ENCODE measurements around the gene SYT5.
"Not testable (repeated sequence)": the region's sequence is repeated elsewhere in the genome, so short reads cannot be mapped to it uniquely, and the experiment has no call there.

SYT5 gene

GRCh38 chr19:55179606-55180484 lies at the start of gene SYT5:
Gene SYT5 (minus strand): TSS chr19:55180289. CDS start chr19:55179041, 1,248 bp downstream.
- Mint-ChIP-seq H3K4me1 (peaks cover 25% of the 10 kb centered on the region), H3K36me3 (no peaks in the 10 kb centered on the region), H3K9me3 (peaks cover 3% of the 10 kb centered on the region), H3K27ac (peak within 1 kb of the TSS; percentile 49), H3K27me3 (peaks cover 90% of the 10 kb centered on the region), H3K4me3 (peak within 1 kb of the TSS; percentile 83)
- ATAC-seq, result peak; percentile 63

- H3K27ac Mint-ChIP-seq, result no peak overlapping the region
- ATAC-seq, result no peak
- peaks cover 7% of the 10 kb centered on the region for H3K4me1 Mint-ChIP-seq
- H3K4me3 Mint-ChIP-seq, result no peak overlapping the region
- H3K9me3 Mint-ChIP-seq, result no peaks in the 10 kb centered on the region
- H3K27me3 Mint-ChIP-seq, result no peaks in the 10 kb centered on the region
- peaks cover 70% of the 10 kb centered on the region for H3K36me3 Mint-ChIP-seq
Observed at GRCh38 chr19:55229789-55230182, 49.7 kb upstream of the SYT5 start.

- Mint-ChIP-seq H3K4me3 (no peak overlapping the region), H3K27ac (no peak overlapping the region), H3K9me3 (no peaks in the 10 kb centered on the region), H3K36me3 (peaks cover 68% of the 10 kb centered on the region), H3K27me3 (no peaks in the 10 kb centered on the region), H3K4me1 (peaks cover 7% of the 10 kb centered on the region)
- ATAC-seq, result no peak
Observed at GRCh38 chr19:55229145-55229788, 49.2 kb upstream of the SYT5 start.

GRCh38 chr19:55228403-55229031 lies 48.4 kb upstream of the SYT5 start, which contains the start of gene TMEM86B:
Gene TMEM86B (minus strand): TSS chr19:55228763. CDS start chr19:55228741, 22 bp downstream.
- Mint-ChIP-seq H3K9me3 (no peaks in the 10 kb centered on the region), H3K27me3 (no peaks in the 10 kb centered on the region), H3K36me3 (peaks cover 68% of the 10 kb centered on the region), H3K4me1 (peaks cover 7% of the 10 kb centered on the region), H3K27ac (no peak within 1 kb of the TSS), H3K4me3 (peak within 1 kb of the TSS; percentile 34)
- no peak for ATAC-seq

- no peak overlapping the region for H3K27ac Mint-ChIP-seq
- peaks cover 68% of the 10 kb centered on the region for H3K36me3 Mint-ChIP-seq
- no peaks in the 10 kb centered on the region for H3K27me3 Mint-ChIP-seq
- ATAC-seq, result no peak
- peak overlapping the region; percentile 34 for H3K4me3 Mint-ChIP-seq
- no peaks in the 10 kb centered on the region for H3K9me3 Mint-ChIP-seq
- H3K4me1 Mint-ChIP-seq, result peaks cover 7% of the 10 kb centered on the region
Observed at GRCh38 chr19:55228015-55228391, 47.9 kb upstream of the SYT5 start.

- Mint-ChIP-seq H3K4me3 (no peak overlapping the region), H3K27ac (no peak overlapping the region), H3K27me3 (no peaks in the 10 kb centered on the region), H3K9me3 (no peaks in the 10 kb centered on the region), H3K36me3 (peaks cover 66% of the 10 kb centered on the region), H3K4me1 (peaks cover 7% of the 10 kb centered on the region)
- no peak for ATAC-seq
Observed at GRCh38 chr19:55227241-55228014, 47.3 kb upstream of the SYT5 start.

DNA sequence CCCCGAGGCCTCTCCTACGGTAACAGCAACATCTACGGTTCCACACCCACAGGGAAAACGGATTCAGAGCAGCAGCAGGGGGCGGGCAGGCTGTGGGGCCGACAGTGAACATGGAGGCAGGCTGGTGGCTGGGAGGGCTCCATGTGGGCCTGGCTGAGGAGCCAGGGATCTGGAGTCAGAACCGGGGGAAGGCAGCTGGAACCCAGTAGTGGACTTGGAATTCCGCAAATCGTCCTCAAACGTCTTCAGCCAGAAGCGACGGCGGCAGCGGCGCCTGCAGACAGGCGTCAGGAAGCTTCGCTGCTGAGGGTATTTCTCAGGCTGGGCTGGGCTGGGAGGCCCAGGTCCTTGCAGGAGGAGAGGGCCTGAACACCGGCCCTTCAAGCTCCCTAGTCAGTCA lies 46.7 kb upstream of the SYT5 start:
- H3K36me3 Mint-ChIP-seq, result peaks cover 60% of the 10 kb centered on the region
- H3K4me1 Mint-ChIP-seq, result peaks cover 7% of the 10 kb centered on the region
- no peaks in the 10 kb centered on the region for H3K9me3 Mint-ChIP-seq
- H3K27me3 Mint-ChIP-seq, result no peaks in the 10 kb centered on the region
- ATAC-seq, result no peak
- no peak overlapping the region for H3K27ac Mint-ChIP-seq
- no peak overlapping the region for H3K4me3 Mint-ChIP-seq

DNA sequence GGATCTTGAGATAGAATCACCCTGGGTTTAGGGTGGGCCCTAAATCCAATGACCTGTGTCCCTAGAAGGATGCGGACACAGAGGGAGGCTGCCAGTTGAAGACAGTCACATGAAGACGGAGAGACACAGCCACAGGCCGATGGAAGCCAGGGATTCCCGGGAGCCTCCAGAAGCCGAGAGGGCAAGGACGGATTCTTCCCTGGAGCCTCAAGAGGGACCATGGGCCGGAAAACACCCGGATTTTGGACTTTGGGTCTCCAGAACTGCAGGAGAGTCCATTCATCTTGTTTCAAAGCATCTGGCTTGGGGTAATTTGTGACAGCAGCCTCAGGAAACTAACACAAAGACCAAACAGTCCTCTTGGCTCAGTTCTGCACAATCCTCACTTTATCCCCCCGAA lies 46.2 kb upstream of the SYT5 start:
- Mint-ChIP-seq H3K4me1 (peaks cover 7% of the 10 kb centered on the region), H3K9me3 (peaks cover 3% of the 10 kb centered on the region), H3K27me3 (no peaks in the 10 kb centered on the region), H3K36me3 (peaks cover 65% of the 10 kb centered on the region), H3K4me3 (no peak overlapping the region), H3K27ac (no peak overlapping the region)
- ATAC-seq, result no peak

- Mint-ChIP-seq H3K4me3 (no peak overlapping the region), H3K9me3 (peaks cover 3% of the 10 kb centered on the region), H3K27ac (peak overlapping the region; percentile 38), H3K27me3 (no peaks in the 10 kb centered on the region), H3K36me3 (peaks cover 72% of the 10 kb centered on the region), H3K4me1 (peaks cover 7% of the 10 kb centered on the region)
- no peak for ATAC-seq
Observed at GRCh38 chr19:55225415-55225958, 45.4 kb upstream of the SYT5 start.

- H3K4me1 Mint-ChIP-seq, ATAC-seq, H3K27me3 Mint-ChIP-seq, H3K9me3 Mint-ChIP-seq, H3K4me3 Mint-ChIP-seq: not testable (repeated sequence)
- Mint-ChIP-seq H3K27ac (peak overlapping the region; percentile 38), H3K36me3 (peaks cover 70% of the 10 kb centered on the region)
Observed at GRCh38 chr19:55224679-55225414, 44.8 kb upstream of the SYT5 start.

GRCh38 chr19:55224038-55224665 lies 44.1 kb upstream of the SYT5 start:
- H3K27ac Mint-ChIP-seq, result no peak overlapping the region
- no peaks in the 10 kb centered on the region for H3K27me3 Mint-ChIP-seq
- peaks cover 66% of the 10 kb centered on the region for H3K36me3 Mint-ChIP-seq
- H3K9me3 Mint-ChIP-seq, result peaks cover 7% of the 10 kb centered on the region
- no peak for ATAC-seq
- H3K4me1 Mint-ChIP-seq, result peaks cover 7% of the 10 kb centered on the region
- H3K4me3 Mint-ChIP-seq, result no peak overlapping the region

GRCh38 chr19:55223291-55224037 lies 43.4 kb upstream of the SYT5 start:
- Mint-ChIP-seq H3K36me3 (peaks cover 63% of the 10 kb centered on the region), H3K4me1 (peaks cover 7% of the 10 kb centered on the region), H3K9me3 (peaks cover 7% of the 10 kb centered on the region), H3K4me3 (no peak overlapping the region), H3K27ac (no peak overlapping the region), H3K27me3 (no peaks in the 10 kb centered on the region)
- ATAC-seq, result peak; percentile 35

DNA sequence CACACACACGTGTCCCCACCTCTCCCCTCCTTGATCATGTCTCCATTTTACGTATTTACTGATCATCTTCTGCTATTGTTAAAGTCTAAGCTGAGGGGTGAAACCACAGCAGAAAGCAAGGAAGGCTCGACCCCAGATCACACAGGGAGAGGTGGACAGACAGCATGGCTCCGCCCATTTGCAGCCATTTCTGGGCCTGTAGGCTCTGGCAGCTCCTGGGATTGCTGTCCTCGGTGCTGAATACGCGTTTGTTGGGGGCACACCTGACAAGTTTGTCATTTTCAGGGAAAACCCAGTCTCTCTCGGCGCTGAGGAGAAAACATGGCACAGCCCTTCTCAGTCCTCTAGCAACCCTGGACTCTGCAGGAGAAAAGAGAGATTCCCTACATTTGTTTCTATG lies 40.4 kb upstream of the SYT5 start:
- Mint-ChIP-seq H3K4me3 (no peak overlapping the region), H3K27me3 (peaks cover 19% of the 10 kb centered on the region), H3K4me1 (peaks cover 15% of the 10 kb centered on the region), H3K9me3 (peaks cover 7% of the 10 kb centered on the region), H3K27ac (no peak overlapping the region), H3K36me3 (peaks cover 34% of the 10 kb centered on the region)
- no peak for ATAC-seq

Measured in stimulated activated memory B cell treated with anti-CD40 and anti-IgM and Interleukin-4, amounts not matched to agents 10 μg/mL and 1 μg/mL and 100 μg/mL, for 72 hours (primary cell).